ENCODE data around the gene MCRS1. TPM values are rescaled to one million over a fixed set of nuclear protein-coding genes. Genes with fewer than 3 reads are reported as not detected.
"Not testable (repeated sequence)": the region's sequence is repeated elsewhere in the genome, so short reads cannot be mapped to it uniquely, and the experiment has no call there.

MCRS1 gene
- total and polyA plus RNA-seq, 5 experiments from 2014 or later: 52.2 to 99.7 (median 58.0) TPM

- POLR2A ChIA-PET: no interaction called here
Measured at GRCh38 chr12:49515266-49515665, 52.7 kb downstream of the MCRS1 start.

GRCh38 chr12:49512546-49512945 is 55.4 kb downstream of the MCRS1 start:
- DNase-seq: no peak
- no peak overlapping the region for H3K27ac Mint-ChIP-seq
- no peaks in the 10 kb centered on the region for H3K27me3 Mint-ChIP-seq
- H3K9me3 Mint-ChIP-seq: no peaks in the 10 kb centered on the region
- H3K36me3 Mint-ChIP-seq: peaks cover 0 to 4% (median 0%) of the 10 kb centered on the region in 3 donors
- no peak for ATAC-seq
- no peak overlapping the region for H3K4me3 Mint-ChIP-seq
- POLR2A ChIA-PET: no interaction called here
- no peaks in the 10 kb centered on the region for H3K4me1 Mint-ChIP-seq

More at GRCh38 chr12:49515266-49515665, 52.7 kb downstream of the MCRS1 start:
- H3K27me3 Mint-ChIP-seq: no peaks in the 10 kb centered on the region
- no peak overlapping the region for H3K27ac Mint-ChIP-seq
- ATAC-seq (no peak), DNase-seq (no peak)
- H3K4me1 Mint-ChIP-seq: peaks cover 0 to 3% (median 0%) of the 10 kb centered on the region in 4 donors
- no peaks in the 10 kb centered on the region for H3K9me3 Mint-ChIP-seq
- no peak overlapping the region for H3K4me3 Mint-ChIP-seq
- peaks cover 0 to 3% (median 0%) of the 10 kb centered on the region in 3 donors for H3K36me3 Mint-ChIP-seq

- no peak for ATAC-seq
- H3K4me1 Mint-ChIP-seq: no peaks in the 10 kb centered on the region
- DNase-seq: no peak
- POLR2A ChIA-PET: interaction anchor here (0.5 kb wide), 2 partner anchors 18 to 152 kb away, joined by 3 read pairs; no protein-coding TSS in a partner anchor
- peaks cover 0 to 4% (median 0%) of the 10 kb centered on the region in 3 donors for H3K36me3 Mint-ChIP-seq
- no peak overlapping the region for H3K4me3 Mint-ChIP-seq
- H3K27ac Mint-ChIP-seq: no peak overlapping the region
- no peaks in the 10 kb centered on the region for H3K9me3 Mint-ChIP-seq
- no peaks in the 10 kb centered on the region for H3K27me3 Mint-ChIP-seq
Measured at GRCh38 chr12:49511410-49511809, 56.5 kb downstream of the MCRS1 start.

- not testable (repeated sequence) for H3K4me1 Mint-ChIP-seq, H3K27me3 Mint-ChIP-seq, H3K27ac Mint-ChIP-seq, H3K4me3 Mint-ChIP-seq, H3K36me3 Mint-ChIP-seq, DNase-seq, H3K9me3 Mint-ChIP-seq, ATAC-seq
- POLR2A ChIA-PET: interaction anchor here (0.6 to 0.8 kb wide), 2 partner anchors 168 to 549 kb away, joined by 3 read pairs; no protein-coding TSS in a partner anchor
Measured at GRCh38 chr12:49509681-49510080, 58.3 kb downstream of the MCRS1 start.

Other genes starting within 250 kb of the MCRS1 start
- 1 to 10 TPM in 1 of 2 experiments, under 1 TPM in 1; 0.62 to 1.7 TPM for gene TROAP, start 244.9 kb downstream of the MCRS1 start, total RNA-seq
- under 1 TPM in 1 of 3 donors, not detected in 2; 0.24 TPM for gene TROAP, start 244.9 kb downstream of the MCRS1 start, polyA plus RNA-seq
- gene C1QL4, start 231.0 kb downstream of the MCRS1 start, total RNA-seq: not detected
- gene C1QL4, start 231.0 kb downstream of the MCRS1 start, polyA plus RNA-seq: not detected
- gene DNAJC22, start 221.3 kb downstream of the MCRS1 start, total RNA-seq: not detected
- gene DNAJC22, start 221.3 kb downstream of the MCRS1 start, polyA plus RNA-seq: not detected
- 1 to 10 TPM; 5.9 to 6.3 TPM for gene SPATS2, start 200.7 kb downstream of the MCRS1 start, total RNA-seq
- gene SPATS2, start 200.7 kb downstream of the MCRS1 start, polyA plus RNA-seq: 1 to 10 TPM; 2.7 to 5.7 (median 3.9) TPM
- gene KCNH3, start 29.1 kb downstream of the MCRS1 start, total RNA-seq: 1 to 10 TPM; 7.1 to 8.5 TPM
- 1 to 10 TPM; 2.4 to 5.7 (median 3.4) TPM for gene KCNH3, start 29.1 kb downstream of the MCRS1 start, polyA plus RNA-seq
- under 1 TPM; 0.31 to 0.33 TPM for gene FAM186B, start 37.5 kb upstream of the MCRS1 start, total RNA-seq
- gene FAM186B, start 37.5 kb upstream of the MCRS1 start, polyA plus RNA-seq: under 1 TPM in 1 of 3 donors, not detected in 2; 0.14 TPM
- gene PRPF40B, start 55.4 kb upstream of the MCRS1 start, total RNA-seq: 10 to 100 TPM; 13.6 to 16.7 TPM
- gene PRPF40B, start 55.4 kb upstream of the MCRS1 start, polyA plus RNA-seq: 1 to 10 TPM; 1.5 to 4.0 (median 2.3) TPM
- gene FMNL3, start 139.3 kb upstream of the MCRS1 start, total RNA-seq: 10 to 100 TPM; 34.4 to 36.5 TPM
- gene FMNL3, start 139.3 kb upstream of the MCRS1 start, polyA plus RNA-seq: 10 to 100 TPM in 1 of 3 donors, 1 to 10 TPM in 2; 7.6 to 12.1 (median 8.4) TPM
- 100 to 1,000 TPM; 380 to 412 TPM for gene TMBIM6, start 173.4 kb upstream of the MCRS1 start, total RNA-seq
- gene TMBIM6, start 173.4 kb upstream of the MCRS1 start, polyA plus RNA-seq: 1,000 to 10,000 TPM in 1 of 3 donors, 100 to 1,000 TPM in 2; 817 to 1,126 (median 845) TPM